Smooth muscle cell (in vitro differentiated cells): ENCODE measurements around the gene CDC14B. TPM values are rescaled to one million over a fixed set of nuclear protein-coding genes. Genes with fewer than 3 reads are reported as not detected.

Experiments used
- DNase-seq: peaks from one replicate; lab custom pipeline; 2025; ENCODE audit not compliant: unreplicated experiment; lab: John Stamatoyannopoulos, UW
- H2AFZ ChIP-seq: fragments of 200-600 bp; sonication (generic); 2 replicates; pipeline ENCODE4 v1.6.0; 2016; ENCODE audit warnings: antibody characterized with exemption, low read depth, mild to moderate bottlenecking
- H3F3A ChIP-seq: fragments of 200-600 bp; sonication (generic); 2 replicates; pipeline ENCODE4 v1.6.0; 2017; ENCODE audit warnings: antibody characterized with exemption, low read depth
- H3K27ac ChIP-seq: fragments of 200-600 bp; sonication (generic); 2 replicates; pipeline ENCODE4 v1.5.1; 2016; ENCODE audit warnings: low read depth, mild to moderate bottlenecking
- H3K27me3 ChIP-seq: fragments of 200-600 bp; sonication (generic); 2 replicates; pipeline ENCODE4 v1.6.1; 2016; ENCODE audit warnings: low read depth, mild to moderate bottlenecking
- H3K36me3 ChIP-seq: fragments of 200-600 bp; sonication (generic); 2 replicates; pipeline ENCODE4 v1.5.1; 2016; ENCODE audit warnings: low read depth
- H3K4me1 ChIP-seq: fragments of 200-600 bp; sonication (generic); 2 replicates; pipeline ENCODE4 v1.5.1; 2016; ENCODE audit warnings: low read depth
- H3K4me2 ChIP-seq: fragments of 200-600 bp; sonication (generic); 2 replicates; pipeline ENCODE4 v1.6.0; 2016; ENCODE audit warnings: mild to moderate bottlenecking
- H3K4me3 ChIP-seq: fragments of 200-600 bp; sonication (generic); 2 replicates; pipeline ENCODE4 v1.5.1; 2016; ENCODE audit warnings: mild to moderate bottlenecking
- H3K79me2 ChIP-seq: fragments of 200-600 bp; sonication (generic); 2 replicates; pipeline ENCODE4 v1.6.0; 2016; ENCODE audit warnings: low read depth, mild to moderate bottlenecking
- H3K9ac ChIP-seq: fragments of 200-600 bp; sonication (generic); 2 replicates; pipeline ENCODE4 v1.6.0; 2016; ENCODE audit warnings: low read depth
- H3K9me3 ChIP-seq: fragments of 200-600 bp; sonication (generic); replicated peaks from 2 replicates; pipeline ENCODE4 v1.5.1; 2016; ENCODE audit warnings: low read depth
- H4K20me1 ChIP-seq: fragments of 200-600 bp; sonication (generic); 2 replicates; pipeline ENCODE4 v1.6.0; 2016; ENCODE audit warnings: low read depth
- WGBS: methylation state at CpG from one replicate; pipeline ENCODE4 v1.1.7; 2016; ENCODE audit warnings: low lambda C conversion rate; 5-methylcytosine and 5-hydroxymethylcytosine counted together
- polyA plus RNA-seq: library from polyadenylated mRNA; unstranded; fragments of >200 nt; fragmentation: Nextera tagmentation; extraction: Ambion mirVana; gene quantifications from 2 replicates; pipeline ENCODE4 v1.2.1, GENCODE V29; 2016
- total RNA-seq: library from RNA; depleted of rRNA; stranded (reverse); fragments of >200 nt; gene quantifications from 2 replicates; pipeline ENCODE4 v1.2.3, GENCODE V29; 2014
- TF ChIP-seq, protein P1 (sequence below): fragments of 200-600 bp; sonication (generic); IDR thresholded peaks from 2 replicates; pipeline ENCODE4 v1.5.1; 2017; ENCODE audit warnings: borderline replicate concordance, mild to moderate bottlenecking, antibody characterized with exemption; ENCODE audit not compliant: insufficient read depth, poor library complexity, severe bottlenecking

Gene CDC14B
- total and polyA plus RNA-seq, 2 experiments from 2014 or later, result 5.7 to 16.0 TPM

DNA sequence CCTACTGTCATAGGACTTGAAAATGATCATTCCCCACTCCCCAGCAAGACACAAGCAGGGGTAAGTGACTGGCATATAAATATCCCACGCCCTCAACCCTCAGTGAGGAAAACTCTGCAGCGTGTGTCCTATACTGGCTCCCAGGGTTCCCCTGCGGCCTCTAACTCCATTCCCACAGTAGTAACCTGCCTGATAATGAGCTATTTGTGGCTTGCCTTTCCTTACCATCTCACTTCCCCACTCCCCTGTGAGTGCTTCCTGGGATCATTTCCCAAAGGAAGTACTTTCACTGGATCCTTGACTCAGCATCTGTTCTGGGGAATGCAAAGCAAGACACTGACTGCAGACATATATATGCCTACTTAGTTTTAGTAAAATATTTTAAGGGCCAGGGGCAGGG, 14.3 kb downstream of the CDC14B start:
- H3K4me1 ChIP-seq, result no peaks in the 10 kb centered on the region
- DNase-seq, result no peak
- H3K4me2 ChIP-seq, result no peak overlapping the region
- H3K9ac ChIP-seq, result no peak overlapping the region
- no peaks in the 10 kb centered on the region for H3K27me3 ChIP-seq
- H3K36me3 ChIP-seq, result no peaks in the 10 kb centered on the region
- TF ChIP-seq, protein P1, sequence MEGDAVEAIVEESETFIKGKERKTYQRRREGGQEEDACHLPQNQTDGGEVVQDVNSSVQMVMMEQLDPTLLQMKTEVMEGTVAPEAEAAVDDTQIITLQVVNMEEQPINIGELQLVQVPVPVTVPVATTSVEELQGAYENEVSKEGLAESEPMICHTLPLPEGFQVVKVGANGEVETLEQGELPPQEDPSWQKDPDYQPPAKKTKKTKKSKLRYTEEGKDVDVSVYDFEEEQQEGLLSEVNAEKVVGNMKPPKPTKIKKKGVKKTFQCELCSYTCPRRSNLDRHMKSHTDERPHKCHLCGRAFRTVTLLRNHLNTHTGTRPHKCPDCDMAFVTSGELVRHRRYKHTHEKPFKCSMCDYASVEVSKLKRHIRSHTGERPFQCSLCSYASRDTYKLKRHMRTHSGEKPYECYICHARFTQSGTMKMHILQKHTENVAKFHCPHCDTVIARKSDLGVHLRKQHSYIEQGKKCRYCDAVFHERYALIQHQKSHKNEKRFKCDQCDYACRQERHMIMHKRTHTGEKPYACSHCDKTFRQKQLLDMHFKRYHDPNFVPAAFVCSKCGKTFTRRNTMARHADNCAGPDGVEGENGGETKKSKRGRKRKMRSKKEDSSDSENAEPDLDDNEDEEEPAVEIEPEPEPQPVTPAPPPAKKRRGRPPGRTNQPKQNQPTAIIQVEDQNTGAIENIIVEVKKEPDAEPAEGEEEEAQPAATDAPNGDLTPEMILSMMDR, result no peak
- peaks cover 42% of the 10 kb centered on the region for H4K20me1 ChIP-seq
- WGBS, result 74% methylated on average over 3 of the region's 3 CpGs
- H3K79me2 ChIP-seq, result peaks cover 31% of the 10 kb centered on the region
- no peak overlapping the region for H3K4me3 ChIP-seq
- no peak overlapping the region for H2AFZ ChIP-seq
- H3K27ac ChIP-seq, result no peak overlapping the region
- H3K9me3 ChIP-seq, result no peaks in the 10 kb centered on the region
- H3F3A ChIP-seq, result no peaks in the 10 kb centered on the region

DNA sequence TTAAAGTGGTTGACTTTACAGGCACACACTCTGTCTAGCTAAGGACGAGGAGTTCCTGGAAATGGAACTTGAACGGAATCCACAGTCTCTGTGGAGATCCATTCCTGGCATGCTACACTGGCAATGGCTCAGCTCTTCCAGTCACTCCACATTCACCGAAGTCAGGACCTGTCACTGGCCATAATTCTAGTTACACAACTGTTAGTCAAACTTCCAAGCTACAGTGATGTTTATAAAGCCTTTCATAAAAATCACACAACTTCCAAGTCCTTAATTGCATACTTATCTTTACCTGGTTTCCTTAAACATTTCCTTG, 15.7 kb downstream of the CDC14B start:
- peaks cover 22% of the 10 kb centered on the region for H3K79me2 ChIP-seq
- H3F3A ChIP-seq, result no peaks in the 10 kb centered on the region
- TF ChIP-seq, protein P1, result no peak
- H3K4me2 ChIP-seq, result no peak overlapping the region
- no peak overlapping the region for H3K27ac ChIP-seq
- H3K36me3 ChIP-seq, result no peaks in the 10 kb centered on the region
- DNase-seq, result no peak
- WGBS, result 91% methylated on average over 3 of the region's 3 CpGs
- no peaks in the 10 kb centered on the region for H3K9me3 ChIP-seq
- no peaks in the 10 kb centered on the region for H3K4me1 ChIP-seq
- peaks cover 35% of the 10 kb centered on the region for H4K20me1 ChIP-seq
- H3K27me3 ChIP-seq, result no peaks in the 10 kb centered on the region
- H2AFZ ChIP-seq, result no peak overlapping the region
- no peak overlapping the region for H3K9ac ChIP-seq
- no peak overlapping the region for H3K4me3 ChIP-seq

DNA sequence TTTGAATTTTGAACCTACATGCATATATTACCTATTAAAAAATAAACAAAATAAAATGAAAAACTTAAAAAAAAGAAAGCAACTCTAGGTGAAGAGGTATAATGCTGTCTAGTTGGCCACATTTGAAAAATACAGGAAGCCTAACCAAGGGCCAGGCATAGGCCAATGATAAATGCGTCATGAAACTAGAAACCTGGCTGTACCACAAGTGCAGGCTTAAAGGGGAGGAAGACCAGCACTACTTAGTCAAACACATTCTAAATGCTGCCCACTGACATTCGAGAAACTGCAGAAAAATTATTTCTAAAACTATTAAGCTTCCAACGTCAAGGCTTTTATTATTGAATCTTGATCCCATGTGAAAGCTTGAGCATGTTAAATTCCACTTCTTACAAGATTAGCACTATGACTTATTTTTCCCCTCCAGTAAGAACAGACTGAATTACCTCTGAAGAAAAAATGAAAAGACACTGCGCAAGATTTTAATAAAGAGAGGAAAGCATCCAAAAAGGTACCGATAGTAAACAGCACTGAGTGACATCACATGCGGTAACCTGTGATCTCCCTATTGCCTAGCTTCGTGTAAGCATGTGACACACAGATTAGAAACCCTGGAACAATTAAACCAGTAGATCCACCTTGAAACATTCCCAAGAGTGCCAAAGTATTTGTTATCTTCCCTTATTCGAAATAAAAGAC, 16.2 kb downstream of the CDC14B start:
- no peak for DNase-seq
- Histone ChIP-seq H3K9me3 (no peaks in the 10 kb centered on the region), H2AFZ (no peak overlapping the region), H3K4me3 (no peak overlapping the region), H3K9ac (no peak overlapping the region), H3K27ac (no peak overlapping the region), H3K36me3 (no peaks in the 10 kb centered on the region), H3K27me3 (no peaks in the 10 kb centered on the region), H4K20me1 (peaks cover 36% of the 10 kb centered on the region), H3F3A (no peaks in the 10 kb centered on the region), H3K79me2 (peaks cover 25% of the 10 kb centered on the region), H3K4me2 (no peak overlapping the region), H3K4me1 (no peaks in the 10 kb centered on the region)
- TF ChIP-seq, protein P1, result no peak
- 94% methylated on average over 8 of the region's 8 CpGs for WGBS

DNA sequence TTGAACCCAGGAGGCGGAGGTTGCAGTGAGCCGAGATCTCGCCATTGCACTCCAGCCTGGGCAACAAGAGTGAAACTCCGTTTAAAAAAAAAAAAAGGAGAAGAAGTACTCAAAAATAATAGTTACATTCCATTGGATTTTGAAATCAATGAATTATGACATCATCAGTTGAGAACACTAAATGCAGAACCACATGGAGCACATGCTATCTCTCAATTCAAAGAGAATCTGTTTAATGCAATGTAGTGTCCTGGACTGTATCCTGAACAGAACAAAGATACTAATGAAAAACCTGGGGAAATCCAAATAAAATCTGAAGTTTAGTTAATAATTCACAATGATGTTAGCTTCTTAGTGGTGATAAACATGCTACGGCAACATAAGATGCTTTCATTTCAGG, 20.3 kb downstream of the CDC14B start:
- WGBS, result 96% methylated on average over 5 of the region's 5 CpGs
- TF ChIP-seq, protein P1, result no peak

More for the DNA sequence above, 20.3 kb downstream of the CDC14B start:
- H3F3A ChIP-seq, result no peaks in the 10 kb centered on the region
- no peak overlapping the region for H3K4me3 ChIP-seq
- peaks cover 32% of the 10 kb centered on the region for H3K79me2 ChIP-seq
- H3K27ac ChIP-seq, result no peak overlapping the region
- H3K9me3 ChIP-seq, result no peaks in the 10 kb centered on the region
- no peaks in the 10 kb centered on the region for H3K27me3 ChIP-seq
- H3K4me2 ChIP-seq, result no peak overlapping the region
- H3K4me1 ChIP-seq, result no peaks in the 10 kb centered on the region
- no peaks in the 10 kb centered on the region for H3K36me3 ChIP-seq
- H3K9ac ChIP-seq, result no peak overlapping the region
- H2AFZ ChIP-seq, result no peak overlapping the region
- DNase-seq, result no peak
- peaks cover 31% of the 10 kb centered on the region for H4K20me1 ChIP-seq
